ENCODE results near the gene B3GNT7.
"Not testable (repeated sequence)": the region's sequence is repeated elsewhere in the genome, so short reads cannot be mapped to it uniquely, and the experiment has no call there.

The B3GNT7 gene

DNA sequence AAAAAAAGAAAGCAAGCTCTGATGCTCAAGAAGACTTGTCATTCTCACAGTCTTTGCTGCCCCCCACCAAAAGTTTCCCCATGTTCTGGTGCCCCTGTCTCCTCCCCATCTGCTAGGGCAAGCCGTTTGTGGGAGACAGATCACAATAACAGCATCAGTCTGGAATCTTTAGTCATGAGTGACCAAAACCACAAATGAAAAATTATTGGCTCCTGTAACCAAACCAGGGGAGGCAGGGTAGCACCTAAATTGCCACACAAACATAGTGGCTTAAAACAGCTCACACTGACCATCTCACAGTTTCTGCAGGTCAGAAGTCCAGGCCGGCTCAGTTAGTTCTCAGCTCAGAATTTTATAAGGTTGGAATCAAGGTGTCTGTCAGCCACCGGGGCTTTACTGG lies 9.1 kb upstream of the B3GNT7 start:
- DNase-seq (ENCODE audit: low read depth): no peak

DNA sequence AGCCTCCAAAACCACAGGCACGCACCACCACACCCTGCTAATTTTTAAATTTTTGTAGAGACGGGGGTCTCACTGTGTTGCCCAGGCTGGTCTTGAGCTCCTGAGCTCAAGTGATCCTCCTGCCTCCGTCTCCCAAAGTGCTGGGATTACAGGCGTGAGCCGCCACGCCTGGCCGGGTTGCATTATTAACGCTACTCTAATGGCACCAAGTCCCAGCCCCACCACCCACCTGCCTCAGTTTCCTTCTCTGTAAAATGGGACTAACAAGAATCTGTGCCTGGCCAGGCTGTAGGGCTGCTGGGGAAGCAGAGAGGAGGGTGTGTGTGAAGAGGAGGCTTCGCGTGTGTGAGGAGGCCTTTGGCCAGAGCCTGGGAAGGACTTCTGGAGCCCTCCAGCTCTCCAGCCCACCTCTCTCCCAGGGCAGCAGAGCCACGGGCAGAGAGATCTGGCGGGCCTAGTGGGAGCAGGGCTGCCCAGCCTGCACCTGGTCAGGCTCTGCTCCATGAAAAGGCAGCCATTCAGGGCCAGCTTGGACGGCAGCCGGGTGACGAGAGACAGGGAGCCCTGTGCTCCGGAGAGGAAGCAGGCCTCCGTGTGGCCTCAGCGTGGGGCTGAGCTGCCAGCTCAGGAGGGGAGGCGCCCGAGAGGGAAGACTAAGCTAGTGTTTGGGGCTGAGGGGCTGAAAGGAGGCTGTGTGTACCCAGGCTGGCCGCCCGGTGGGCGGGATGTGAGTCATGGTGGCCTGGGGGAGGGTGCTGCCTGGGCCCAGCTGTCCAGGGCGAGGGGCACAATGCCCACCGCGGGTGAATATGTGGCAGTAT lies 7.4 kb upstream of the B3GNT7 start:
- DNase-seq (ENCODE audit: low read depth): no peak

DNA sequence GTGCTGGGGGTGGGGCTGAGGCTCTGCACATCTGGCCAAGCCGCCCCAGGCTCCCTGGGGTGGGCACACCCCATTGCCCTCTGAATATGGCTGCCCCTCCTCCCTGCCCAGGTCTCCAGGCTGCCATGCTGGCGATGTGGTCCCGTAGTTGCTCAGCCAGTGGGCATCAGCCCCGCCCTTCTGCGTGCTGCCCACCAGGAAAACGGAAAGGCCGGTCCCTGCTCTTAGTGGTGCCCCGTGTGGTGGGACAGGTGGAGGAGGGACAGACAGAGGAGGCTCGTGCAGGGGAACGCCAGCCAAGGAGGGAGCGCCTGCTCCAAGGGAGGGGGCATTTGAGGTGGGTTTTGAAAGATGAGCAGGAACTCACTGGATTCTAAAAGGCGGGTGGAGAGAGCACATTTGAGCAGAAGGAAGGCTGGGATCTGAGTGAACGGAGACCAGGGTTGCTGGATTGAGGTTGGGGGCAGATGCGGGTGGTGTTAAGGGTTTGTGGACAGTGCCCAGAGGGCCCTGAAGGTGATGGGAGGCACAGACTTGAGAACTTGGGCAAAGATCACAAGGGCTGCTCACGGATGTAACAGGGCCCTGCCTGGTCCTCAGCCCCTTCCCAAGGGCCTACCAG lies 6.7 kb upstream of the B3GNT7 start:
- no peak for DNase-seq (ENCODE audit: low read depth)

DNA sequence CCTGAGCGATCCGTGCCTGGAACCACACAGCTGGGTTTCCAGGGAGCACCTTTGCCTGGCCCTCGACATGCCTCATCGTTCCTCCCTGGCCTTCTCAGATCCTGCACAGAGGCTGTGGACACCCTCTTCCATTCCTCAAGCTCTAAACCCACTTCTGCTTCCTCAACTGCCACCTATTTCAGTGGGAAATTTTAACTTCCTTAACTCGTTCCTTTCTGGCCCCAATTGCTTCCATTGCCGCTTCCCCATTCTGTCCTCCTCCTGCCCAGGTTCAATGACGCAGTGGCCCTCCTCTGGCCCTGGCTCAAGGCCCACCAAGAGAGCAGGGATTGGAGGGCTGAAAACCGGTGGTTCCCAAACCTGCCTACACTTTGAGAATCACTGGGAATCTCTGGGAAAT lies 4.8 kb upstream of the B3GNT7 start:
- no peak for DNase-seq (ENCODE audit: low read depth)

DNA sequence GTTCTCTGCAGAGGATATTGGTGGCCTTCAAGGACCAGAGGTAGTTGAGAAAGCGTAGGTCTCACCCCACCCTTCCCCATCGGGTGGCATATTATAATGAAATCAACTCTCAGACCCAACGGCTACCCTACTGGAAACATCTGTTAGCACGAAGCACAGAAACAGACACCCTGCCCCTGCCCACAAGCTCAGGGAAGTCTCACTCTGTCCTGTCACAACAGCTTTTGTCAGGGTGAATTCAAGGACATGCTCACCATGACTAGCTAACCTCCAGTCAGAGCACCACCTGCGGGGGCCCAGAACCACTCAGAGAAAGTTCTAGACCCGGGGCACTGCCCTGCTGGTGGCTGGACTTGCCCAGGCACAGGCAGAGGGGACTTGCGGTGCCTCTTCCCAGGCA lies 3.5 kb upstream of the B3GNT7 start:
- DNase-seq (ENCODE audit: low read depth): no peak

DNA sequence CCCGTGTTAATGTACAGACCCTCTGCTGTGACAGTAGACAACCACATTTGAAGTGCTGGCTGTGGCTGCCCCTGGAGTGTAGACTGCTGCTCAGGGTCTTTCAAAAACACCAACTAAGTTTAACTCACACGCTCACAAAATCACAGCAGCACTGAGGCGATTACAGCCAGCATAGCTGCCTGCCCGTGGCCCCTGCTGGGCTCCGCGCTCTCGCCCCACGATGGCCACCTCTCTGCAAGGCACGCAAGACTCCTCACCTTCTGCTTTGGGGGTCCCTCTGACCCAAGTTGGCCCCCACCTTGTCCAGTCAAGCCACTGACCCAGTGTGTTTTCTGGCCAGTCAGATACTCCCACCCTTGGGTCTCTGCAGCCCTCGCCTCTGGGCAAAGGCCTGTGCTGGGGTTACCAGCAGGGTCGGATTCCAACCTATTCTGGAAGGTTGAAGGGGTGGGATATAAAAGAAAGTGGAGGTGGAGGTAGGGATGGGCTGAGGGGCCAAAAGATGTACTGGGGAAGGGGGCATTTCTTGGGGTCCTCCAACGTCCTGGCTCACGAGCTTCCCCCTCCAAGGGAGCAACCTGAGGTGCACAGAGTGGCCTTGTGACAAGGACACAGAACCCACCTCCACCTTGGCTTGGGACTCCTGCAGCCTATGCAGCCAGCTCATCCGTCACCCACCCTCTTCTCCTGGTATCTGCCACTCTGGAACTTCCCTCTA lies 2.9 kb upstream of the B3GNT7 start:
- no peak for DNase-seq (ENCODE audit: low read depth)

DNA sequence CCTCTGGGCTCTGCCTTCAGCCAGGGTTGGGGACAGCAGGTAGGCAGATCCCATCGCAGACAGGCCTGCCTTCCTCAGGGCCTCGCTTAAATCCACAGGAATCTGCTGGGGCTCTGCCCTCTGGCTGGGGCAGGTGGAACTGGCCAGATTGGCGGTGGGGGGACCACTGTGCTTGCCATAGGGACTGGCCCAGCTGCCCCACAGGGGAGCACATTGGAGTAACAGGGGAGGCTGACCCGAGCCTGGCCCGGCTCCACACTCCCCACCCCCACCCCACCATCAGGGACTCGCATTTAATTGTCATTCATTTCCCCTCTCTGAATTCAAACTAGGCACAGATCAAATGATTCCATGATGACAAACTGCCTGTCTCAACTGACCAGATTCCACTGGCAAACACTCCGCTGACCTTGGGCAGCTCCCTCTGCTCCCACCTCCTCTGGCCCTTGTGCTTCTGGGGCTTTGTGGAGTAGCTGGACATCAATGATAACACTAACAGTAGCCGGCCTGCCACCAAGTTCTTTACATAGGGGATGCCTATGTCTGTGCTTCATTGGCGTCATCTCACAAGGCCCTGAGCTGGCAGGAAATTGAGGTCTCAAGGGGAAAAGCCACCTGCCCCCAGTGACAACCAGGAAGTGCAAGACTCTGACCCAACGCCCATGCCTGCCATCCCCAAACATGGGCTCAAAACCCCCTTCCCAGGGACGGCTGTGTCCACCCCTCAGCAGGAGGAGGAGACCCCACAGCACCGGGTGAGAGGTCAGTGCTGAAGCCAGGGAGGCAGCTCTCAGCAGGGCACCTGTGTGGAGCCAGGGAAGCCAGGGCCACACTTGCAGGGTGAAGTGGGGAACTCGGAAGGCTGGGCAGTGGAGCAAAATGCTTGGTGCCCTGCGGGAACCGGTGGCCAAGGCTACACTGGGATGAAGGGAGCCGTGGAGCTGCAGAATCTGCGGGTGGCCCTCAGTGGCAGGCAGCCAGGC lies 2.1 kb upstream of the B3GNT7 start:
- no peak for DNase-seq (ENCODE audit: low read depth)

DNA sequence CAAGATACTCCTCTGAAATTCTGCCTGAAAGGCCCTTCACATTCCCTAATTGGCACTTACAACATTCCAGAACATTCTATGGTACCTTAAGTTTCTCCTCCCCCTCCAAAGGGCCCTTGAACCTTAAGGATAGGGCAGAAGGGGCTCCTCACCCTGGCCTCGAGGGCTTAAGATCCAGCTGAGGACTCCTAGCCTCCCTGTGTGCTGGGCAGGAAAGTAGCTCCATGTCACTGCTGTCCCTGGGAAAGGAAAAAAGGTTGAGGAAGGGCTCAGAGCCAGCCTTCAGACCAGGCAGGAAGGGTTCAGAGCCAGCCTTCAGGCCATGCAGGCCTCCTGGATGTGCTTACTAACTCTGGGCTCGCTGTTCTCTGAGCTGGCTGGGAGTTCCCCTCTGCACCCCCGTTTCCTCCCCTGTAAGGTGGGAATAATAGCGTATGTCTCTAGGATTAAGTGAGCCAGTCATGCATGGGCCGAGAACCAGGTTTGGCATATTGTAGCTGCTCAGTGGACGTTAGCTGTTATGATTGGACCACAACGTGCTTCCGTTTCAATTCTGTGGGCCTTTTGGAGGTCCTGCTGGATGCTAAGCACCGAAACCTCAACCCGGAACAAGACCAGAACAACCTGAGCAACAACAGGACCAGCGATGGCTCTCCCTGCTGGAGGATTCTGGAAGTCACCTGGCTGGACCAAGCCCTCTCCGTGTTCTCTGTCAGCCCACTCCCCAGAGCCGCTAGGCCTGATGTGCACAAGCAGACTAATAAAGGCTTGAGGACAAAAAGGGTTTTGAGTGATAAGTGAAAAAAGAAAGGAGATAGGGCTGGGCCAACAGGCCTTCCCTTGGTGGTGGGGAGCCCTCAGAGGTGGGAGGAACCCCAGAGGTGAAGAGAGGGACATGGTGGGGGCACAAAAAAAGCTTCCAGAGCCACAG lies 1.0 kb upstream of the B3GNT7 start:
- DNase-seq (ENCODE audit: low read depth): no peak

DNA sequence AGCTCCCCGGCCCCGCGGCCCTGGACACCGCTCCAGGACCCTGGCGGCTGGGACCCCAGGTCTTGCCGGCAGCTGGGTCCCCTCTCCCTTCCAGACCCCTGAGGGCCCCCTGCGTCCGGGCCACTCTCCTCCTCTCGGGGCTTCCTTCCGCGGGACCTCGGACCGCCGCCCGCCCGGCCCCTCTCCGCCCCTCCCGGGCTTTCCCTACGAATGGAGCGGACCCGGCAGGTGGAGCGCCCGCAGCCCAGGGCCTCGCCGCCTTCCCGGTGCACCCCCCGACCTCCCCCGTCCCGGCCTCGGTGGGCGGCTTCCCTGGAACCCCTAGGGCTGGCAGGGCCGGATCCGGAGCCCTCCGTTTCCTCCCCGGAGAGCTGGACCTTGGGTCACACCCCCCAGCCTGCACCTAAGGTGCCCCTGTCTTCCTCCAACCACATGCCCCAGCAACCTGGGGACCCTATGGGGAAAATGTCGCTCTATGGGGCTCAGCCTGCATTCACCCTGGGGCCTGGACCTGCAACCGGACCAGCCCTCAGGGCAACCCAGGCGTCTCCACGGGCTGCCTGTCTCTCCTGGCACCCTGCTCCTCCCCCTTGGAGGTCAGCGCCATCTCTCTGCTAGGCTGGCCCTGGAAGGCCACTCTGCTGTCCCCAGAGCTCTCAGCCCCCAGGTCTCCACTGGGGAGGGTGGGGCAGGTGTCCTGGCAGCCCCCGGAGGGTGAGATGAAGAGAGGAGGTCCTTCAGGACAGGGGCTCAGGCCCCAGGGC lies 730 bp downstream of the B3GNT7 start:
- no peak for DNase-seq (ENCODE audit: low read depth)

DNA sequence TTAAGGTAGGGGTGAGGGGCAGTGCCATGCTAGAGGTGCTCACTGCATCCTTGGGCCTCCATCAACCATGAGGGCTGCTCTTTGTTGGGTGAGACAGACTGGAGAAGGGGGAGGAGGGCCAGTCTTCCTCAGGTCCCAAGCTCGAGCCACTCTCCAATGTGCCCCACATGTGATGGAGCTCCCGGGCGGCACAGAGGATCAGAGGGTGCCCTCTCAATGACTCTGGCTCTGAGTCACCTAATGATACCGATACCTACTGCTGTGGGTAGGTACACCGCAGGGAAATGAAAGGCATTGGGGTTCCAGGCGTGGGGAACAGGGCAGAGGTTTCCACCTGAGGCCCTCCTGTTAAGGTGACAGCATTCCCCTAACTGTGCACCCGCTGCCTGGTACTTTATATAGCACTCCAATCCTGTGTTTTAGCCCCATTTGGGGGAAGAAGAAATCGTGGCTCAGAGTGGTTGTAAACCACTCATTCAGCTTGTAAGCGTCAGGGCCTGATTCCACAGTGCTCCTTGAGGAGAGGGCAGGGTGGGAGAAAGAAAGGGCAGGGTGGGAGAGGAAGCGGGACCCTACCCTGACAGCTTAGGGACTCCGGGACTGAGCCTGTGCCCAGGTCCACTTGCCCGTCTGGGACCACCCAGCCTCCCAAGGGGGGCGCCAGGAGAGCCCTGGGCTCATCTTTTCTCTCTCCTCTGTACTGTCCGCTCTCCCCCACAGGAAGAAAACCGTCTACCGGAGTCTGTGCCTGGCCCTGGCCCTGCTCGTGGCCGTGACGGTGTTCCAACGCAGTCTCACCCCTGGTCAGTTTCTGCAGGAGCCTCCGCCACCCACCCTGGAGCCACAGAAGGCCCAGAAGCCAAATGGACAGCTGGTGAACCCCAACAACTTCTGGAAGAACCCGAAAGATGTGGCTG lies 1.8 kb downstream of the B3GNT7 start:
- DNase-seq (ENCODE audit: low read depth): no peak

DNA sequence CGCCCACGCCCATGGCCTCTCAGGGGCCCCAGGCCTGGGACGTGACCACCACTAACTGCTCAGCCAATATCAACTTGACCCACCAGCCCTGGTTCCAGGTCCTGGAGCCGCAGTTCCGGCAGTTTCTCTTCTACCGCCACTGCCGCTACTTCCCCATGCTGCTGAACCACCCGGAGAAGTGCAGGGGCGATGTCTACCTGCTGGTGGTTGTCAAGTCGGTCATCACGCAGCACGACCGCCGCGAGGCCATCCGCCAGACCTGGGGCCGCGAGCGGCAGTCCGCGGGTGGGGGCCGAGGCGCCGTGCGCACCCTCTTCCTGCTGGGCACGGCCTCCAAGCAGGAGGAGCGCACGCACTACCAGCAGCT lies 2.4 kb downstream of the B3GNT7 start:
- no peak for DNase-seq (ENCODE audit: low read depth)

DNA sequence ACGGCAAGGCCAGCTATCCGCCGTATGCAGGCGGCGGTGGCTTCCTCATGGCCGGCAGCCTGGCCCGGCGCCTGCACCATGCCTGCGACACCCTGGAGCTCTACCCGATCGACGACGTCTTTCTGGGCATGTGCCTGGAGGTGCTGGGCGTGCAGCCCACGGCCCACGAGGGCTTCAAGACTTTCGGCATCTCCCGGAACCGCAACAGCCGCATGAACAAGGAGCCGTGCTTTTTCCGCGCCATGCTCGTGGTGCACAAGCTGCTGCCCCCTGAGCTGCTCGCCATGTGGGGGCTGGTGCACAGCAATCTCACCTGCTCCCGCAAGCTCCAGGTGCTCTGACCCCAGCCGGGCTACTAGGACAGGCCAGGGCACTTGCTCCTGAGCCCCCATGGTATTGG lies 3.1 kb downstream of the B3GNT7 start:
- DNase-seq (ENCODE audit: low read depth): no peak

DNA sequence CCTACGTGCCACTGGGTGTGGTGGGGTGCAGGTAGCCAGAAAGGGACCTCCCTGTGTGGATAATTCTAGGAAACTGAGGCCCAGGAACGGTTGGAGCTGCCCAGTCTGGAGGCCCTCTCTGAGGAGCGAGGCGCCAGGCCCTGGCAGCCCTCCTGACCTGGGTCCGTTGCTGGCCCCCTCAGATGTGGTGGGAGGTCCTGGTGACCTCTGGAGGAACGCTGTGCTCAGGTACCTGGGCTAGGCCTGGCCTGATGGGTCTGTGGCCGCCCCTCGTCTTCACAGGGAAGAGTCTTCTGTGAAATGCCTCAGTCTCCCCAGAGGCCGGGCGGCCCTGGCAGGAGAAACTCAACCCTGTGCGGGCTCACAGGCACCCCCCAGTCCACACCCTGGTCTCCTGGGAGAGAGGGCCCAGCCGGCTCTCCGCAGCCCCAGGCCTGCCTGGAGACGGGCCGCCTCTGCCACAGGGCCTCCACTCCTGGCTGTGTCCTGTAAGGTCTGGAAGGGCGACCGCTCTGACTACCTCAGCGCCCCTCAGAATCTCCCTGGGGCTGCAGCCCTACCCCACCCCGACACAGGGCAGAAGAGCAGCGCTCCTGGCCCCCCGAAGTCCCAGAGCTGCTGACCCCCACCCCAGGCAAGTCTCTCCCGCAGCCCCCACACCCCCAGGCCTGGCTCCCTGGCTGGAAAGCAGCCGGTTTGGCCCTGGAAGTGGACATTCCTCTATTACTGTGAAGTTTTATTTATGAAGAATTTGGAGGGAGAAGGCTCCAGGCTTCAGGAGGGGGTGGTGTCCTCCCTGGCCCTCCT lies 3.7 kb downstream of the B3GNT7 start:
- no peak for DNase-seq (ENCODE audit: low read depth)

DNA sequence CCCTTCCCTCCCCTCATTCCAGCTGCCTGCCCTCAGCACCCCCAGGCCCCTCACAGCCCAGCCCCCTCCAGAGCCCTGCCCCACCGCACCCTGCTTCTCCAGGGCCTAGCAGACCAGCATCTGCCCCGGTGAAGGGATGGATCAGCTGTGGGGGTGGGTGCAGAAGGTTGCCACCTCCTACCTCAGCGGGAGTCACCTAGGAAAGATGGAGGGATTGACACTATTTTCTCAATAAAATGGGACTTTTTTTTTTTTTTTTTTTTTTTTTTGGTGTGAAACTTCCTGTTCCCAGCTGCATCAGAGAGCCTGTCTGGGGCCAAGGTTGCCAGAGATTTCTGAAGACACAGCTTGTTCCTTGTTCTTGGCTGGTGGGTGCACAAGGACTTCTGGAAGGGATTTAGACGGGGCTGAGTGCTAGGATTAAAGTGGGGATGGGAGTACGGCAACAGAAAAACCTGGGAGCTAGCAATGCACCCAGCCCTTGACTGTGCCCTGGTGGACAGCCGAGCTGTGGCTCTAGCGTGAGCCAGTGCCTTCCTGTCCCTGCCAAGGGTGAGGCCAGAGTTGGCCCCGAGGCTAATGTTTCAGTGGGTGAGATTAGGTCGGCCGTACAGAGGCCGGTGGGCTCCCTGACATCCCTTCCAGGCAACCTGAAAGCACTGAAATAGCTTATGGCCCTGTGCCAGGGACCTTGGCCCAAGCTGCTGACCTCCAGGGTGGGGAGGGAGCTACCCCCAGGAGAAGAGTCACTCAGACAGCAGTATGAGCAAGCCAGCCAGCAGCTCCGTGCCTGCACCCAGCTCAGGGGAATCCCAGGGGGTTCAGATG lies 4.6 kb downstream of the B3GNT7 start:
- no peak for DNase-seq (ENCODE audit: low read depth)

DNA sequence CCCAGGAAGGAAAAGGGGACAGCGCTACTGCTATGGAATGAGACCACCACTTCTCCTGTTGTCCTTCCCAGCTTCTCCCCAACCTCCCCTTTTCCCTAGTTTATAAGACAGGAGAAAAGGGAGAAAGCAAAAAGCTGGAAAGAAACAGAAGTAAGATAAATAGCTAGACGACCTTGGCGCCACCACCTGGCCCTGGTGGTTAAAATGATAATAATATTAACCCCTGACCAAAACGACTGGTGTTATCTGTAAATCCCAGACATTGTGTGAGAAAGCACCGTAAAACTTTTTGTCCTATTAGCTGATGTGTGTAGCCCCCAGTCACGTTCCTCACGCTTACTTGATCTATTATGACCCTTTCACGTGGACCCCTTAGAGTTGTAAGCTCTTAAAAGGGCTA lies 5.2 kb downstream of the B3GNT7 start:
- not testable (repeated sequence) for DNase-seq (ENCODE audit: low read depth)

DNA sequence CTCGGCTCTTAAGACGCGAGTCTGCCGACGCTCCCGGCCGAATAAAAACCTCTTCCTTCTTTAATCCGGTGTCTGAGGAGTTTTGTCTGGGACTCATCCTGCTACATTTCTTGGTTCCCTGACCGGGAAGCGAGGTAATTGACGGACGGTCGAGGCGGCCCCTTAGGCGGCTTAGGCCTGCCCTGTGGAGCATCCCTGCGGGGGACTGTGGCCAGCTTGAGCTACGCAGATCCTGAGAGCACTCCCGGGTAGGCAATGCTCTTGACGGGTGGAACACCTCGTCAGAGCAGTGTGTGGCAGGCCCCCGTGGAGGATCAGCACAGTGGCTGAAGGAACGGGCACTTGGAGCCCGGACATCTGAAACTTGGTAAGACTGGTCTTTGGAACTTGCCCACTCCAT lies 5.6 kb downstream of the B3GNT7 start:
- not testable (repeated sequence) for DNase-seq (ENCODE audit: low read depth)

Measured in activated T-cell treated with anti-CD3 and anti-CD28 coated beads for 1 hour (primary cell).